Endodermal cell (in vitro differentiated cells): ENCODE data around the gene CA5A. TPM values are rescaled to one million over a fixed set of nuclear protein-coding genes. Genes with fewer than 3 reads are reported as not detected.

Experiments
- DNase-seq: peaks from one replicate; pipeline ENCODE4 v3.0.0-alpha.2; 2017
- H3K27ac ChIP-seq: 2 replicates; pipeline ENCODE4 v1.5.1; 2013; ENCODE audit warnings: mild to moderate bottlenecking, low read depth, low read length, moderate library complexity
- H3K27me3 ChIP-seq: 2 replicates; pipeline ENCODE4 v1.6.1; 2013; ENCODE audit warnings: mild to moderate bottlenecking, low read length, moderate library complexity; ENCODE audit not compliant: insufficient read depth, control insufficient read depth, poor library complexity, severe bottlenecking
- H3K36me3 ChIP-seq: 2 replicates; pipeline ENCODE4 v1.7.0; 2013; ENCODE audit warnings: mild to moderate bottlenecking, low read length, moderate library complexity; ENCODE audit not compliant: control insufficient read depth, insufficient read depth
- H3K4me1 ChIP-seq: one replicate; pipeline ENCODE4 v1.7.0; 2013; ENCODE audit warnings: low read length; ENCODE audit not compliant: control insufficient read depth, insufficient read depth
- H3K4me3 ChIP-seq: 2 replicates; pipeline ENCODE4 v1.5.1; 2013; ENCODE audit warnings: mild to moderate bottlenecking, low read length, moderate library complexity
- H3K9ac ChIP-seq: 2 replicates; pipeline ENCODE4 v1.6.1; 2013; ENCODE audit warnings: mild to moderate bottlenecking, low read length, moderate library complexity; ENCODE audit not compliant: poor library complexity, severe bottlenecking; ENCODE audit errors: extremely low read depth
- H3K9me3 ChIP-seq: 2 replicates; pipeline ENCODE4 v1.6.1; 2013; ENCODE audit warnings: mild to moderate bottlenecking, low read length, moderate library complexity; ENCODE audit not compliant: control insufficient read depth
- H3K27ac Mint-ChIP-seq: 2 replicates; pipeline ENCODE4 v1.8.0; 2020; ENCODE audit warnings: mixed read lengths
- H3K27me3 Mint-ChIP-seq: 2 replicates; pipeline ENCODE4 v1.8.0; 2021; ENCODE audit warnings: mild to moderate bottlenecking, mixed read lengths; ENCODE audit not compliant: insufficient read depth
- H3K36me3 Mint-ChIP-seq: 2 replicates; pipeline ENCODE4 v1.8.0; 2020; ENCODE audit warnings: low read depth, mixed read lengths
- H3K4me1 Mint-ChIP-seq: 2 replicates; pipeline ENCODE4 v1.8.0; 2020; ENCODE audit warnings: mixed read lengths
- H3K4me3 Mint-ChIP-seq: 2 replicates; pipeline ENCODE4 v1.8.0; 2020; ENCODE audit warnings: mild to moderate bottlenecking, moderate library complexity, mixed read lengths
- H3K9me3 Mint-ChIP-seq: 2 replicates; pipeline ENCODE4 v1.8.0; 2020; ENCODE audit warnings: mild to moderate bottlenecking, mixed read lengths
- CTCF ChIP-seq: fragments of 200-600 bp; sonication (generic); conservative IDR thresholded peaks from 2 replicates; pipeline ENCODE4 v1.5.0; 2021; ENCODE audit warnings: antibody characterized with exemption, mild to moderate bottlenecking
- WGBS, 2 experiments: methylation state at CpG; one replicate each; pipeline versions ENCODE4 v1.1.5 to v1.1.7; 2013; ENCODE audit warnings: missing lambda C conversion rate in 2 of 2, mixed read lengths in 1 of 2; ENCODE audit not compliant: insufficient coverage in 1 of 2, insufficient read length in 1 of 2; 5-methylcytosine and 5-hydroxymethylcytosine counted together
- total RNA-seq, 2 donors: library from RNA; stranded (reverse); fragmentation: NEBNext Ultra II Directional in 1 of 2; extraction: Animal tissue kit (Norgen Biotek cat#: 25700) in 1 of 2; gene quantifications; 2 replicates in 1 of 2; 3 replicates in 1 of 2; pipeline ENCODE4 v1.2.1, GENCODE V29; 2021

The CA5A gene
- total RNA-seq, 2 donors from 2014 or later, result not detected

GRCh38 chr16:87948119-87948545 lies 11.8 kb upstream of the CA5A start:
- Mint-ChIP-seq H3K27me3 (no peaks in the 10 kb centered on the region), H3K36me3 (peaks cover 4% of the 10 kb centered on the region), H3K4me3 (no peak overlapping the region), H3K27ac (no peak overlapping the region), H3K4me1 (peaks cover 6% of the 10 kb centered on the region), H3K9me3 (no peaks in the 10 kb centered on the region)
- Histone ChIP-seq H3K9ac (no peak overlapping the region), H3K4me1 (no peaks in the 10 kb centered on the region), H3K4me3 (no peak overlapping the region), H3K36me3 (no peaks in the 10 kb centered on the region), H3K9me3 (no peaks in the 10 kb centered on the region), H3K27me3 (no peaks in the 10 kb centered on the region), H3K27ac (no peak overlapping the region)
- TF ChIP-seq CTCF, result no peak
- 91 to 93% methylated on average over 11 to 12 of the region's 12 CpGs for WGBS, 2 experiments
- no peak for DNase-seq

GRCh38 chr16:87947356-87948118 lies 11.2 kb upstream of the CA5A start:
- H3K27ac ChIP-seq, result no peak overlapping the region
- Mint-ChIP-seq H3K9me3 (no peaks in the 10 kb centered on the region), H3K4me1 (peaks cover 5% of the 10 kb centered on the region), H3K27me3 (no peaks in the 10 kb centered on the region), H3K36me3 (peaks cover 4% of the 10 kb centered on the region), H3K4me3 (no peak overlapping the region), H3K27ac (no peak overlapping the region)
- H3K36me3 ChIP-seq, result no peaks in the 10 kb centered on the region
- no peak overlapping the region for H3K9ac ChIP-seq
- TF ChIP-seq CTCF, result no peak
- no peaks in the 10 kb centered on the region for H3K4me1 ChIP-seq
- no peaks in the 10 kb centered on the region for H3K9me3 ChIP-seq
- no peaks in the 10 kb centered on the region for H3K27me3 ChIP-seq
- no peak for DNase-seq
- WGBS, 2 experiments, result 92 to 97% methylated on average over 18 to 22 of the region's 22 CpGs
- H3K4me3 ChIP-seq, result no peak overlapping the region

GRCh38 chr16:87946596-87947347 lies 10.4 kb upstream of the CA5A start:
- no peak for TF ChIP-seq CTCF
- no peaks in the 10 kb centered on the region for H3K27me3 ChIP-seq
- no peaks in the 10 kb centered on the region for H3K9me3 Mint-ChIP-seq
- H3K27ac Mint-ChIP-seq, result no peak overlapping the region
- no peaks in the 10 kb centered on the region for H3K9me3 ChIP-seq
- H3K4me1 Mint-ChIP-seq, result no peaks in the 10 kb centered on the region
- 87 to 91% methylated on average over 9 to 14 of the region's 14 CpGs for WGBS, 2 experiments
- no peak overlapping the region for H3K4me3 Mint-ChIP-seq
- no peaks in the 10 kb centered on the region for H3K36me3 Mint-ChIP-seq
- H3K4me1 ChIP-seq, result no peaks in the 10 kb centered on the region
- no peak overlapping the region for H3K4me3 ChIP-seq
- no peaks in the 10 kb centered on the region for H3K36me3 ChIP-seq
- no peak overlapping the region for H3K9ac ChIP-seq
- H3K27me3 Mint-ChIP-seq, result no peaks in the 10 kb centered on the region
- no peak overlapping the region for H3K27ac ChIP-seq
- no peak for DNase-seq
